HL-60 (cell line): ENCODE measurements around the gene DNAJB8.

Experiments used
- GABPA ChIP-seq: IDR thresholded peaks from 2 replicates; pipeline ENCODE4 v1.6.1; 2012; ENCODE audit warnings: low read depth
- POLR2AphosphoS5 ChIP-seq: IDR thresholded peaks from 2 replicates; pipeline ENCODE4 v1.6.1; 2012; ENCODE audit warnings: low read depth
- SPI1 ChIP-seq: IDR thresholded peaks from 2 replicates; pipeline ENCODE4 v1.6.1; 2012; ENCODE audit warnings: low read depth, mild to moderate bottlenecking, borderline replicate concordance
- TF ChIP-seq, protein P1 (sequence below): IDR thresholded peaks from one replicate; pipeline ENCODE4 v1.5.1; 2011; ENCODE audit warnings: low read length, control low read depth, inconsistent platforms; ENCODE audit not compliant: insufficient read depth
- TF ChIP-seq, protein P2 (sequence below): IDR thresholded peaks from 2 replicates; pipeline ENCODE4 v1.6.1; 2012; ENCODE audit warnings: low read depth; ENCODE audit not compliant: insufficient replicate concordance

DNA sequence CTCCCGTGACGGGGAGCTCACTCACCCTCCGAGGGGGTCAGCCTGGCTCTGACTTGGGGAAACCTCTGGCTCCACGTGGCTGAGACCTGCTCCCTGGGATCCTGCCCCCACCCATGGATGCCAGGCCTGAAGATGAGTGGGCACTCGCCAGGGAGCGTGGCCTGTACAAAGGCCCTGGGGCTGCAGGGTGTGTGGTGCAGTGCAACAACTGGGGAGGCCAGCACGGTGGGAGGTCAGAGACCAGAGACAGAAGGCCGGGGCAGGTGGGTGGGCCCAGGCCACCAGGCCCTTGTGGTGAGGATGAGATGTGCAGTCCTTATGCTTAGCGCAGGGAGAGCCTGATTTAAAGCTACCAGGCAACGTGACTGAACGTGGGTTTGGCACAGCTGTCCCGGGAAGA lies 5.0 kb downstream of the DNAJB8 start:
- TF ChIP-seq, protein P1, sequence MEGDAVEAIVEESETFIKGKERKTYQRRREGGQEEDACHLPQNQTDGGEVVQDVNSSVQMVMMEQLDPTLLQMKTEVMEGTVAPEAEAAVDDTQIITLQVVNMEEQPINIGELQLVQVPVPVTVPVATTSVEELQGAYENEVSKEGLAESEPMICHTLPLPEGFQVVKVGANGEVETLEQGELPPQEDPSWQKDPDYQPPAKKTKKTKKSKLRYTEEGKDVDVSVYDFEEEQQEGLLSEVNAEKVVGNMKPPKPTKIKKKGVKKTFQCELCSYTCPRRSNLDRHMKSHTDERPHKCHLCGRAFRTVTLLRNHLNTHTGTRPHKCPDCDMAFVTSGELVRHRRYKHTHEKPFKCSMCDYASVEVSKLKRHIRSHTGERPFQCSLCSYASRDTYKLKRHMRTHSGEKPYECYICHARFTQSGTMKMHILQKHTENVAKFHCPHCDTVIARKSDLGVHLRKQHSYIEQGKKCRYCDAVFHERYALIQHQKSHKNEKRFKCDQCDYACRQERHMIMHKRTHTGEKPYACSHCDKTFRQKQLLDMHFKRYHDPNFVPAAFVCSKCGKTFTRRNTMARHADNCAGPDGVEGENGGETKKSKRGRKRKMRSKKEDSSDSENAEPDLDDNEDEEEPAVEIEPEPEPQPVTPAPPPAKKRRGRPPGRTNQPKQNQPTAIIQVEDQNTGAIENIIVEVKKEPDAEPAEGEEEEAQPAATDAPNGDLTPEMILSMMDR, result no peak
- TF ChIP-seq POLR2AphosphoS5, result no peak
- TF ChIP-seq SPI1, result no peak
- TF ChIP-seq, protein P2, sequence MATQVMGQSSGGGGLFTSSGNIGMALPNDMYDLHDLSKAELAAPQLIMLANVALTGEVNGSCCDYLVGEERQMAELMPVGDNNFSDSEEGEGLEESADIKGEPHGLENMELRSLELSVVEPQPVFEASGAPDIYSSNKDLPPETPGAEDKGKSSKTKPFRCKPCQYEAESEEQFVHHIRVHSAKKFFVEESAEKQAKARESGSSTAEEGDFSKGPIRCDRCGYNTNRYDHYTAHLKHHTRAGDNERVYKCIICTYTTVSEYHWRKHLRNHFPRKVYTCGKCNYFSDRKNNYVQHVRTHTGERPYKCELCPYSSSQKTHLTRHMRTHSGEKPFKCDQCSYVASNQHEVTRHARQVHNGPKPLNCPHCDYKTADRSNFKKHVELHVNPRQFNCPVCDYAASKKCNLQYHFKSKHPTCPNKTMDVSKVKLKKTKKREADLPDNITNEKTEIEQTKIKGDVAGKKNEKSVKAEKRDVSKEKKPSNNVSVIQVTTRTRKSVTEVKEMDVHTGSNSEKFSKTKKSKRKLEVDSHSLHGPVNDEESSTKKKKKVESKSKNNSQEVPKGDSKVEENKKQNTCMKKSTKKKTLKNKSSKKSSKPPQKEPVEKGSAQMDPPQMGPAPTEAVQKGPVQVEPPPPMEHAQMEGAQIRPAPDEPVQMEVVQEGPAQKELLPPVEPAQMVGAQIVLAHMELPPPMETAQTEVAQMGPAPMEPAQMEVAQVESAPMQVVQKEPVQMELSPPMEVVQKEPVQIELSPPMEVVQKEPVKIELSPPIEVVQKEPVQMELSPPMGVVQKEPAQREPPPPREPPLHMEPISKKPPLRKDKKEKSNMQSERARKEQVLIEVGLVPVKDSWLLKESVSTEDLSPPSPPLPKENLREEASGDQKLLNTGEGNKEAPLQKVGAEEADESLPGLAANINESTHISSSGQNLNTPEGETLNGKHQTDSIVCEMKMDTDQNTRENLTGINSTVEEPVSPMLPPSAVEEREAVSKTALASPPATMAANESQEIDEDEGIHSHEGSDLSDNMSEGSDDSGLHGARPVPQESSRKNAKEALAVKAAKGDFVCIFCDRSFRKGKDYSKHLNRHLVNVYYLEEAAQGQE, result no peak
- TF ChIP-seq GABPA, result no peak
